ENCODE measurements around the gene PRSS56.

DNA sequence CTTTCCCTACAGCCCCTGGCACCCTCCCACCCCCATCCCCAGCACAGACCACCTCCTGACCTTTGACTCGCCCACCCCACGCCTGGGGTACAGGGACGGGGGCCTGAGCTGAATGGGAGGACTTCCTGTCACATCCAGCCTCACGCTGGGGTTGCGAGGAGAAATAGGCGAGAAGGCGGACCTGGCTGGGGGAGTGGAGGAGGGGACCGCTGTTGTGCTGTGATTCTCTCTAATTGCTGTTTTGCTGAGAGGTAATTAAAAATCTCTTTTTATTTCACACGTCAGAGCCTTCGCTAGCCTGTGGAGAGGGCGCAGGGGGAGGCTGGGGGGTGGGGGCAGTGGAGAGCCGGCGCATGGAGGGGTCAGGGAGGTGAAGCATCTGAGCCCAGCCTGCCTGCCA is 22.8 kb upstream of the PRSS56 start:
- TF ChIP-seq, protein P1, sequence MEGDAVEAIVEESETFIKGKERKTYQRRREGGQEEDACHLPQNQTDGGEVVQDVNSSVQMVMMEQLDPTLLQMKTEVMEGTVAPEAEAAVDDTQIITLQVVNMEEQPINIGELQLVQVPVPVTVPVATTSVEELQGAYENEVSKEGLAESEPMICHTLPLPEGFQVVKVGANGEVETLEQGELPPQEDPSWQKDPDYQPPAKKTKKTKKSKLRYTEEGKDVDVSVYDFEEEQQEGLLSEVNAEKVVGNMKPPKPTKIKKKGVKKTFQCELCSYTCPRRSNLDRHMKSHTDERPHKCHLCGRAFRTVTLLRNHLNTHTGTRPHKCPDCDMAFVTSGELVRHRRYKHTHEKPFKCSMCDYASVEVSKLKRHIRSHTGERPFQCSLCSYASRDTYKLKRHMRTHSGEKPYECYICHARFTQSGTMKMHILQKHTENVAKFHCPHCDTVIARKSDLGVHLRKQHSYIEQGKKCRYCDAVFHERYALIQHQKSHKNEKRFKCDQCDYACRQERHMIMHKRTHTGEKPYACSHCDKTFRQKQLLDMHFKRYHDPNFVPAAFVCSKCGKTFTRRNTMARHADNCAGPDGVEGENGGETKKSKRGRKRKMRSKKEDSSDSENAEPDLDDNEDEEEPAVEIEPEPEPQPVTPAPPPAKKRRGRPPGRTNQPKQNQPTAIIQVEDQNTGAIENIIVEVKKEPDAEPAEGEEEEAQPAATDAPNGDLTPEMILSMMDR (IDR thresholded peaks at IDR 0.05): no peak
- no peak for TF ChIP-seq ZFX (IDR thresholded peaks at IDR 0.05; ENCODE audit: borderline replicate concordance)
